HL-60/S4 (cell line): ENCODE measurements around the gene DPEP1.
"Not testable (repeated sequence)": the region's sequence is repeated elsewhere in the genome, so short reads cannot be mapped to it uniquely, and the experiment has no call there.

Experiments used
- in situ Hi-C: fragments of 300-500 bp; cut with MboI; formaldehyde crosslinking; loops from 2 replicates; pipeline ENCODE4 v1.14.3; 2022; ENCODE audit warnings: low sequenced_read_pairs

Gene DPEP1

DNA sequence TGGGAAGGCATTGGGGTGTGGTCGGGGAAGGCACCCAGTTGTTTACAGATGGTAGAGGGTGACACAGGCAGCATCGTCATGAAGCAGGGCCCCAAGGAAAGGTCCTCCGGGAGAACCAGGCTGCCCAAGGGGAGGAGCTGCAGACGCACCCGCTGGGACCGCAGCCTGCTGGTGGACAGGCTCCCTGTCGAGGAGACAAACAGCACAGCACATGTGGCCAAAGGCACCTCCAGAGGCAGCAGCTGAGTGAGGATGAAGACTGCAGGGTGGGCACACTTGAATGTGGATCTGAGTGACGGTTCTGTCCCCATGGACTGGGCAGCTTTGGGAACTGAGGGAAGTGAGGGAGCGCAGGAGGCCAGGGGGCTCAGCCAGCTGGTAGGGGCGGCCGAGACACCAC lies 31.7 kb downstream of the DPEP1 start:
- in situ Hi-C loops: no loop called here

DNA sequence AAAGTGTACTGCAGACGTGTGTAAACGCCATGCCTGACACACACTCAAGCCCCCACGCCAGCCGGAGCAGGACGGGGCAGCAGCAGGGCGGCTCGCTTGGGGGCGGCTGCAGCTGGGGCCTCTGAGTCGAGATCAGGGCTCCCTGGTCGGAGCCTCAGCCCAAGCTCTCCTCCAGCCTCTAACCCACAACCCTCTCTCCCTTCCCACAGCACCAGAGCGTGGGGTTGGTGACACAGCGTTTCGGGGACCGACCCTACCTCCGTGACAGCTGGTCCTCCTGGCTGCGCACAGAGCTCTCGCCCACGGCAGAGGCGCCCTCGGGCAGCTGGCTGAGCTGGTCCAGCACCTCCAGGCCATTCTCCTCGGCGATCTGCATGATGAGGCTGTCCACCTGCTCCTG lies 32.8 kb downstream of the DPEP1 start:
- in situ Hi-C loops: no loop called here

DNA sequence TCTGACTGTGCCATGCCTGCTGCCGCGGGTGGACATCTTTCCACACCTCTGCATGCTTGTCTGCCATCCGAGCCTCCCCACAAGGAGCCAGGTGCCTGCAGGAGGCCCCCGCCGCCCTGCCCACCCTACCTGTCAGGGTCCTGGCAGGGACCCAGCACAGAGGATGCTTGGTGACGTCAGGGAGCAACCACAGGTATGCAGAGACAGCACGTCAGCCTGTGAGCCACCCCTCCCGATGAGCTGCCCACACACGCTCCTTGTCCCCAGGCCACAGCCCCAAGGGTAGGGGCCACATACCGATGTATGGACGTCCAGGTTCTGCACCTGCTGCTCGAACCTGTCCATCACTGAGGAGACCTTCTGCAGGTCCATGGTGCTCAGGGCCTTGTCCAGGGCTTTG lies 33.5 kb downstream of the DPEP1 start:
- in situ Hi-C loops: no loop called here

DNA sequence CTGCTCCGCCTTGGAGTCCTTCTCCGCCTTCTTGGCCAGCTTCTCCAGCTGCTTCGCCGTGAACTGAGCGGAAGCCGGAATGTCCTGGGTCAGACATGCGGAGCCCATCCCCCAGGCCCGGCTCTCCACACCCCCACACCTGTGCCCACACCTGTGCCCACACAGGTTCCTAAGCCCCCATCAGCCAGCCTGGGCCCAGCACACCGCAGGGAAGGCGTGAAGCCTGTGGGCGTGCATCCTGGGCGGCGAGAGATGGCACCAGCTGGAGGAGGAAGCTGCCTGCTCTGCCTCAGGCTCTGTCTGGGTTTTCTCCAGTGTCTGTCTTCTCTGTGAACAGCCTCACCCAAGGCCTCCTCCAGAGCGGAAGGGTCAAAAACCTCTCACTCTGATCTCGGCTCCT lies 38.1 kb downstream of the DPEP1 start:
- in situ Hi-C loops: no loop called here

DNA sequence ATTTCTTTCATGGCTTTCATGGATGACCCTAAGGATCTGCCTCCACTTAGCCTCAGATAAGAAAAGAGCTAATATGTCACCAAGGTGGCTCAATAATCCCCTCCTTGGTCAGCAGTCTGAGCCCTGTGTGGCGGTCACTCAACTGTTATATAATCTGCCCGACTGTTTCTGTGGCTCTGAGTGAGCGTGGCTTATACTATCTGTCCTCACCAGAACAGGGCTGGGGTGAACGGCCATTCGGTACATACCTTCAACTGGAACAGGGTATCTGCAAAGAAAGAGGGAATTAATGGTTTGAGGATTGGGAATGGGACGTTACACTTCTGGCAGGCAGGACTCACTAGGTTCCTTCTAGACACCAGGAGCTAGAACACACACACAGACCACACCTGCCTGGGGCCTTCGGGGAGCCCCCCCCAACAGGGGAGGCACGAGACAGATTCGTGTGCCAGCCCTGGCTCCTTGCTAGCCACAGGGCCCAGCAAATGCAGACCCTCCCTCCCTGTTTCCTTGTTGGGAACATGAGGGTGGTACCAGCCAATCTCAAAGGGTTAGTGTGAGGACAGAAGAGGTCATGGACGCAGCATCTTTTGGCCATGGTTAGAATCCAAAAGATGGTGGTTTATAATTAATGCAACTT lies 40.3 kb downstream of the DPEP1 start:
- in situ Hi-C loops: no loop called here

DNA sequence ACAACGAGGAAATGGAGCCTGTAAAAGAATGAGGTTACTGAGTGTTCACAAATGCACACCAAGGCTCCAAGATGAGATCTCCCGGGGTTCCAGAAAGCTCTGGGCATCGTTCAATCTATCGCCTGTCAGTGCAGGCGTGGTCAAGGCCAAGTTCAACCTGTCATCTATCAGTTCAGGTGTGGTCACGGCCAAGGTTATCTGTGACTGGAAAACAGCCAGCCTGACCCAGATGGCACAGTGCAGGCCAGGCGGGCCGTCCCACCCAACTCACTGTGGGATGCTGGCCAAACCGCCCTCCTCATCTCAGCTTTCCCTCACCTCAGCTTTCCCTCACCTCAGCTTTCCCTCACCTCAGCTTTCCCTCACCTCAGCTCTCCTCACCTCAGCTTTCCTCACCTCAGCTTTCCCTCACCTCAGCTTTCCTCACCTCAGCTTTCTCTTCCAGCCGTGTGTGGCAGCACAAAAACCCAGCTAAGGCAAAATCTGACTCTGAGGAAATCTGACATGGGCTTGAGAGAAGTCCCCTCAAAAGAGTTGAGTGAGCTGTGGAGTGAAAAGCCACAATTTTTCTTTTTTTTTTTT lies 41.7 kb downstream of the DPEP1 start:
- in situ Hi-C loops: no loop called here

DNA sequence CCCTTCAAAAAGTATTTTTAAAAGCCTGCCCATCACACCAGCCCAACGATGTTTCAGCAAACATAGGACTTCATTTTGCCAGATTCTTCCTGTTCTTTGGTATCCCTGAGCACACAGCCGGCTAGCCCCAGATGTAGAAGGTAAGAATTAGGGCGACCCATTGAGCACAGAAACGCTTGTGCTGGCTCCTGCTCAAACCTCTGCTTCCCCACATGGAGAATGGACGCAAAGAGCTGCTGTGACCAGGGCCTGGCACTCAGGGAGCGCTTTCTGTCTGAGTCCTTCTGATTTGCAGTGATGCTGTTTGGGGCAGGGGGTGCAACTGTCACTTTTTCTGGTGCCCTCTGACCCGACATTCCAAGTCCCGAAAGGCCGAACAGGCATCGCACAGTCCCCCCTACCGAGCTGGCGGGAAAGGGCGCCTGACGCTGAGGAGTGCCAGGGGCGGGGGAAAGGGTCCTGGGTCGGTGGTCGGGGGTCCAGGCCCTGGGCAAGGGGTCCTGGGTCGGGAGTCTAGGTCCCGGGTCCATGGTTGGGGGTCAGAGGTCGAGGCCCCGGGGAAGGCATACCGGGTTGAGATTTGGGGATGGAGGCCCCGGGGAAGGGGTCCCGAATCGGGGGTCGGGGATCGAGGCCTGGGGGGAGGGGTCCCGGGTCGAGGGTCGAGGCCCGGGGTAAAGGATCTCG lies 43.1 kb downstream of the DPEP1 start:
- in situ Hi-C loops: no loop called here

DNA sequence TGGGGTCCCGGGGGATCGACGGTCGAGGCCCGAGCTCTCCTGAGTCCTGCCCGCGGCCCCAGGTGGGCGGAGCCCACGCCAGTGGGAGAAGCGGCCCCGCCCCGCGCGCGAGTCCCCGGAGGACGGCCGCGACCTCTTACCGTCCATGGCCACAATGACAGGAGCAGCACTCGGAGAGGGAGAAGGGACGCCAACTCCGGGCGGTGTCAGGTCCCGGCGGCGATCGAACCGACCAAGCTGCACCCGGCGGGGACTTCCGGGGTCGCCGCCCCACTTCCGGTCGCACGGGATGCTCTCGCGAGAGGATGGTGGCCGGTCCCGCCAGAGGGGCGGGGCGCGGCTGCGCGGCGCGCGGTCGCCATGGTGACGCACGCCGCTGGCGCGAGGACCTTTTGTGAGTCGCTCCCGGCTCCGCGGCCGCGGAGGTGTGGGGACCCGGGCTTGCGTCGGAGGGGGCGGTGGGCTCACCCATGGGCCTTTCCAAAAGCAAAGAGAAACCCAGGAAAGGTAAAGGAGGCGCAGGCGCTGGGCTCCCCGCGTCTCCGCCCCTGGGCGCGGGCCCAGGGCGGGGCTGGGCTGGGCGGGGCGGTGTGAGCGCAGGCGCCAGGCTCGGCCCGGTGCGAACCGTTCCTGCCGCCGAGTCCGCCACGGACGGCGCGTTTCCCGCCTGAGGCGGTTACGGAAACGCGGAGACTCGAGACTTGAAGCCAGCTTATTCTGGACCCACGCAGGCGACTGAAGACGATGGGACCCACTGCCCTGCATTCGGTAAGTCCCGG lies 44.2 kb downstream of the DPEP1 start, which contains the start of the genes CHMP1A and SPATA33:
Gene CHMP1A, minus strand, starts transcription at position 267 of the 779 bp plus-strand sequence. Its CDS starts 120 bp downstream, at position 147.
Gene SPATA33, plus strand, starts transcription at position 395 of the 779 bp plus-strand sequence. Its CDS starts 76 bp downstream, at position 471.
- in situ Hi-C loops: no loop called here

DNA sequence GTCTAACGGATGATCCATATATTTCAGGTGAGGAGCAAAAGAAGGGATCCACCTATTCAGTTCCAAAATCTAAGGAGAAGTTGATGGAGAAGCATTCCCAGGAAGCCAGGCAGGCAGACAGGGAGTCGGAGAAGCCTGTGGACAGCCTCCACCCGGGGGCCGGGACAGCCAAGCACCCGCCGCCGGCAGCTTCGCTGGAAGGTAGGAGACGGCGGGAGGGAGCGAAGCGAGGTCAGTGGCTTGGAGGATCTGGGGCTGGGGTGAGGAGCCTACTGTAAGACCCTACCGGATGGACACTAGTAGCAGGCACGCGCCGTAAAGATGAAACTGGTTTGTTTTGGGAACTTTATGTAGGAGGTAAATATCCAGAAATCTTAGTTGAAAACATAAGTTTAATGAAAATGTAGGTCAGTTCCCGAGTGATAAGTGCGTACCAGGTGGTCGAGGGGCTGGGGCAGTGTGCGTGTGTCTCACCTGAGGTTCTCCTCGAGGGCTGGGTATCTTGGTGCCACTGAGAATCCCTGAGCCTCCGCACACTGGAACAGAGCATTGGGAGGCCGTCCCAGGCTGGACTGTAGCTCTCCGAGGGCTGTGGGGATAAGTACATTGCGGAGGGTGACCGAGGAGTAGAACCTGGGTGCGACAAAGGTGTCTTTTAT lies 44.9 kb downstream of the DPEP1 start:
- in situ Hi-C loops: no loop called here

DNA sequence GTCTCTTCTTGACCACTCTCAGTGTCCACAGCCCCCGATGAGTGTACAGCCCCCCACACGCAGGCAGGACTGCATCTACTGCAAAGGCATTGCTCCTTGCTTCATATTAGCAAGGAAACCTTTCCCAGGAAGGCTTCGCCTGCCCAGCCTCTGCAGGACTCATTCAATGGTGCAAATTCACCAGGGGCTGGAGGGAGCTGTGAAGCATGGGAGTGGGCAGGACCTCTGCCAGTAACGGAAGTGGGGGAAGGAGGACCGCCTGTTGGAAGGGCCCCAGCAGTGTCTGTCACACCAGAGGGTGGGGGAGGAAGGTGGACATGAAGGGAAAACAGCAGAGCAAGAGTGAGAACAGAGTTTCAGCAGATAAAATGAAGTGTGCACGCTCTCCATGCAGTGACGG lies 46.7 kb downstream of the DPEP1 start:
- in situ Hi-C loops: no loop called here

DNA sequence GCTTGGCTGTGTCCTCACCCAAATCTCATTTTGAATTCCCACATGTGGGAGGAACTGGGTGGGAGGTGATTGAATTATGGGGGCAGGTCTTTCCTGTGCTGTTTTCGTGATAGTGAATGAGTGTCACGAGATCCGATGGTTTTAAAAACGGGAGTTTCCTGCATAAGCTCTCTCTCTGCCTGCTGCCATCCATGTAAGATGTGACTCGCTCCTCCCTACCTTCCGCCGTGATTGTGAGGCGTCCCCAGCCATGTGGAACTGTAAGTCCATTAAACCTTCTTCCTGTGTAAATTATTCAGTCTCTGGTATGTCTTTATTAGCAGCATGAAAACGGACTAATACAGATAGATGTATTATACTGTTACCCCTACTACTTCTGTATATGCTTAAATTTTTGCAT lies 47.8 kb downstream of the DPEP1 start:
- in situ Hi-C loops: no loop called here

DNA sequence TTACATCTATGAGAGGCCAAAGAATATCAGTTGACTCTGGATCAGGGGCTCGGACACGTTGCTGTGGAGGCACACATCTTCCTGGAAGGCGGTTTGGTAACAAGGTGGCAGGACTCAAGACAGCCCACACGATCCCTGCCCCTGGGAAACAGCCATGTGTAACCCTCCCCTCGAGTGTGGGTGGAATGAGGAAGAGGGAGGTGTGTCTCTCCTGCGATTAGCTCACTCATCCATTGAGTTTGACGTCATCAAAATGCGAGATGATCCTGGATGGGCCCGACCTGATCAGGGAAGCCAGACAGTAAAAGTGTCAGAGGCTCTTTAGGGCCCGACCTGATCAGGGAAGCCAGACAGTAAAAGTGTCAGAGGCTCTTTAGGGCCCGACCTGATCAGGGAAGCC lies 50.8 kb downstream of the DPEP1 start:
- in situ Hi-C loops: not testable (repeated sequence)

DNA sequence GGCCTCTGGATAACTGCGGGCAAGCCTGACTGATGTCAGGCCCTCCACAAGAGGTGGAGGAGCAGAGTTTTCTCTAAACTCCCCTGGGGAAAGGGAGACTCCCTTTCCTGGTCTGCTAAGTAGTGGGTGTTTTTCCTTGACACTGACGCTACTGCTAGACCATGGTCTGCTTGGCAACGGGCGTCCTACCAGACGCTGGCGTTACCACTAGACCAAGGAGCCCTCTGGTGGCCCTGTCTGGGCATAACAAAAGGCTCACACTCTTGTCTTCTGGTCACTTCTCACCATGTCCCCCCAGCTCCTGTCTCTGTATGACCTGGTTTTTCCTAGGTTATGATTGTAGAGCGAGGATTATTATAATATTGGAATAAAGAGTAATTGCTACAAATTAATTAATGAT lies 53.6 kb downstream of the DPEP1 start:
- in situ Hi-C loops: not testable (repeated sequence)

DNA sequence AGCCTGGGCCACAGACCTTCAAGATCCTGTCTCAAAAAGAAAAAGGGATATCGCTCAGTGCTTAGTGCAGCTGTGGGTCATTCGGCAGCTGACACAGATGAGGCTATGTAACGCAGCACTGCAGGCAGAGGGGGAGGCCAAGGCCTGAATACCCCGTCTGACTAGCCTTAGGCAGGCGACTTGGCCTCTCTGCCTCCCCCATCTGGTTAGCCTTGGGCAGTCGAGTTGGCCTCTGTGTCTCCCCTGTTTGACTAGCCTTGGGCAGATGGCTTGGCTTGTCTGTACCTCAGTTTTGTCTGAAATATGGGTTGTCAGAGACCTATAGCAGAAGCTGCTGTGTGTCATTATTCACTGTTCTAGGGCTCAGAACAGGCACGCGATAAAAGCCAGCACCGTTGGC lies 54.2 kb downstream of the DPEP1 start:
- in situ Hi-C loops: no loop called here

DNA sequence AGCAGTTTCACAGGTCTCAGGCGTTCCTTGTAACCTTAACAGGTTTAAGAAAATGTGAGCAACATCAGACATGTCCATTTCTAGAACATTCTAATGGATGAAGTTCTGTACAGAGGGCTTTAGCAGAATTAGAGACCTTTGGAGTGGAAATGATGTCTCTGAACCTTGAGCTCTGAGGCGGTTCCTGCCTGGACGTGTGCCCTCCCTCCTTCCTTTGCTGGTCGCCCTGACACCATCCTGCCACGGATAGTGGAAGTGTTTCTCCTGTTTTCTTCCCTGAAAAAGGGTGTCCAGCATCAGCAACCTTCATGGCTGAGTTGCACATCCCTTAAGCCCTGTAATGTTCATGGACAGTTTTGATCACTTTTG lies 55.3 kb downstream of the DPEP1 start:
- in situ Hi-C loops: no loop called here

DNA sequence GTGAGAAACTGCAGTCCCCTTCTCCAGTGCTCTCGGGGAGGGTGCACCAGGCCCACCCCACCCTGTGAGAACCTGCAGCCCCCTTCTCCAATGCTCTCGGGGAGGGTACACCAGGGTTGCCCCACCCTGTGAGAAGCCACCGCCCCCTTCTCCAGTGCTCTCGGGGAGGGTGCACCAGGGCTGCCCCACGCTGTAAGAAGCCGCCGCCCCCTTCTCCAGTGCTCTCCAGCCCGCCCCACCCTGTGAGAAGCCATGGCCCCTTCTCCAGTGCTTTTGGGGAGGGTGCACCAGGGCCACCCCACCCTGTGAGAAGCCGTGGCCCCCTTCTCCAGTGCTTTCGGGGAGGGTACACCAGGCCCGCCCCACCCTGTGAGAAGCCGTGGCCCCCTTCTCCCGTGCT lies 56.3 kb downstream of the DPEP1 start:
- in situ Hi-C loops: no loop called here

DNA sequence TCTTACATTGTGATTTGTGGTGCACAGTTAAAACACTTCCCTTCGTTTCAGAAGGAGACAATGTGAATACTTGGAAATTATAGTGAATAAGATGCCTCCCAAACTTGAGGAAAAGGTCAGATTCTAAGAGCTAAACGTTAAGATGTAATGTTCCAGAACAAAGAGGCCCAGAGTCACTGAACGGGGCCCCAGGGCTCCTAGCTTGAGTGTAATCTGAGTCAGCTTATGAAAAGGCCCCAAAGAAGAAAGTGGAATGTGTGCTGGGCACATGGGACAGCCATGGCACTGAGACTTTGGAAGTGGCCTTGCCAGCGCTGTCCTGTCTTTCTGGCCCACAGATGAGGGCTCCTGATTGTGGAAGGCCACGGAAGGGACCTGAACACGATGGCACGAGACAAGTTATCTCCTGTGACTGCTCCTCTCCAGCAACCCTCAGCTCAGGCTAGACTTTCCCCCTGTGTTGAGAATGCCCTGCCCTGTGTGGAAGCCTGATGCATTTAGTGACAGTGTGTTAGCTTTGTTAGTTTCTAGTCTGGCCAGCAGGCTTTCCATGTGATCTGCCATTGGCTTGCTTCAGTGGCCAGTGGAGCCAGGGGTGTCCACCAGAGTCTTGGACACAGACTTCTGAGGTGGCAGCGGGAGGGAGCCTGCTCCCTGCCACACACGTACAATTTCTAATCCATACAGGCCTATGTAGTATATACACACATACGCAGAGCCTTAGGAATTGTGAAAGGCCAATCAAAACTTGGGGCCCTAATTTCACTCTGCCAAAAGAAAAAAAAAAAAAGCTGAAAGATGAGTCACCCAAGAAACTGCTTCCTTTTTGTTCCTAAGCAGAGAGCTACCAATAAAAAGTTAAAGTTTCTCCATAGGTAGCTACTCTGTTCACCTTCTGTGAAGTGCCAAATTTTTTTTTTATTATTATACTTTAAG lies 57.3 kb downstream of the DPEP1 start:
- in situ Hi-C loops: no loop called here

DNA sequence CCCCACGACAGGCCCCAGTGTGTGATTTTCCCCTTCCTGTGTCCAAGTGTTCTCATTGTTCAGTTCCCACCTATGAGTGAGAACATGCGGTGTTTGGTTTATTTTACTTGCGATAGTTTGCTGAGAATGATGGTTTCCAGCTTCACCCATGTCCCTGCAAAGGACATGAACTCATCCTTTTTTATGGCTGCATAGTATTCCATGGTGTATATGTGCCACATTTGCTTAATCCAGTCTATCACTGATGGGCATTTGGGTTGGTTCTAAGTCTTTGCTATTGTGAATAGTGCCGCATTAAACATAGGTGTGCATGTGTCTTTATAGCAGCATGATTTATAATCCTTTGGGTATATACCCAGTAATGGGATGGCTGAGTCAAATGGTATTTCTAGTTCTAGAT lies 58.1 kb downstream of the DPEP1 start:
- in situ Hi-C loops: not testable (repeated sequence)

DNA sequence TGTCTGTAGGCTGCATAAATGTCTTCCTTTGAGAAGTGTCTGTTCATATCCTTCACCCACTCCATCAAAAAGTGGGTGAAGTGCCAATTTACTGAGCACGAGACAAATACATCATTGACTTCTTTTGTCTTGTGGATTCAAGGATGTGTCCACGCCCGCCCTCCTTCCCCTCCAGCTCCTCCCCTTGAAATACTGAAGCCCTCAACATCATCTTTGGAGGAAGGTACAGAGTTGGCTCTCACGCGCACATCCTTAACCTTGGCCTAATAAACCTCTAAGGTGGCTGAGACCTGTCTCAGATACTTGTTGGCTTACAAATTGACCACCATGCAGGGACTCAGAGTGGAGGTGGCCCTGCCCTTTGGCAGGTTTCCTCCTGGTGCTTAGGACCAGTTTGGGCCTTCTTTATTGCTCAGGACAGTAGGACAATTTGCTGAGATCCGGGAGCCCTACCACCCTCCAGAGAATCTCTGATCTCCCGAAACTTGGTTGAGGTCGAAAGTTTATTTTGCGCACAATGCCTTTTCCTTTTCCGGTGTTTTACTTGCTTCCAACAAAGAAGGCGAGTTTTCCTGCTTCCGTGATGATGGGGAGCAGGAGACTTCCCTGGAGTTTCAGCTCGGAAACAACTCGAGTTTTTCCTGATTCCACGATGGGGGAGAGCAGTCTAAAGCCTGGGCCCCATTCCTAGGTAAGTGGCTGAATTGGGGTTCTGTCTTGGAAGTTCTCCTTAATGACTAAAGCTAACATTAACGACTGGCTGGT lies 58.9 kb downstream of the DPEP1 start:
- in situ Hi-C loops: no loop called here
